ENCODE measurements around the gene RYR3. TPM values are rescaled to one million over a fixed set of nuclear protein-coding genes. Genes with fewer than 3 reads are reported as not detected.

RYR3 gene
- total RNA-seq, 1 donor from 2014 or later: 1.5 TPM

GRCh38 chr15:33753012-33753411 is 442.2 kb downstream of the RYR3 start:
- no peak overlapping the region for H3K4me3 Mint-ChIP-seq (ENCODE audit: unreplicated experiment)
- Histone ChIP-seq H3K9me3 (ENCODE audit: insufficient read depth, low read depth, low read length) (peaks cover 2% of the 10 kb centered on the region), H3K9ac (ENCODE audit: low read length) (no peak overlapping the region), H2AFZ (ENCODE audit: low read depth, low read length) (no peak overlapping the region), H3K4me2 (ENCODE audit: low read length) (no peak overlapping the region), H3K27ac (ENCODE audit: low read depth, low read length) (no peak overlapping the region), H3K4me1 (ENCODE audit: insufficient read depth, low read length) (no peaks in the 10 kb centered on the region), H3K27me3 (ENCODE audit: insufficient read depth, low read length) (no peaks in the 10 kb centered on the region), H3K79me2 (ENCODE audit: insufficient read depth, low read length) (no peaks in the 10 kb centered on the region), H3K36me3 (ENCODE audit: insufficient read depth, low read length) (no peaks in the 10 kb centered on the region), H4K20me1 (ENCODE audit: insufficient read depth, low read length) (no peaks in the 10 kb centered on the region), H3K4me3 (ENCODE audit: insufficient read depth, low read depth, low read length) (no peak overlapping the region)
- H3K27me3 Mint-ChIP-seq (ENCODE audit: low read depth, unreplicated experiment): peaks cover 9% of the 10 kb centered on the region
- DNase-seq (ENCODE audit: low read depth): no peak
- no peaks in the 10 kb centered on the region for H3K4me1 Mint-ChIP-seq (ENCODE audit: low read depth, unreplicated experiment)
- FAIRE-seq: no peak
- H3K36me3 Mint-ChIP-seq (ENCODE audit: low read depth, unreplicated experiment): no peaks in the 10 kb centered on the region
- peaks cover 2% of the 10 kb centered on the region for H3K9me3 Mint-ChIP-seq (ENCODE audit: unreplicated experiment)
- TF ChIP-seq EZH2 (IDR thresholded peaks at IDR 0.05; ENCODE audit: insufficient read depth, low read length) (no peak), CTCF (IDR thresholded peaks at IDR 0.05; ENCODE audit: insufficient read depth, low read depth, low read length) (no peak)
- H3K27ac Mint-ChIP-seq (ENCODE audit: unreplicated experiment): no peak overlapping the region

GRCh38 chr15:33754242-33754641 is 443.5 kb downstream of the RYR3 start:
- no peak overlapping the region for H2AFZ ChIP-seq (ENCODE audit: low read depth, low read length)
- H3K9me3 ChIP-seq (ENCODE audit: insufficient read depth, low read depth, low read length): peaks cover 2% of the 10 kb centered on the region
- H3K4me2 ChIP-seq (ENCODE audit: low read length): no peak overlapping the region
- no peak overlapping the region for H3K27ac ChIP-seq (ENCODE audit: low read depth, low read length)
- DNase-seq (ENCODE audit: low read depth) (no peak), FAIRE-seq (no peak)
- no peak for TF ChIP-seq EZH2 (IDR thresholded peaks at IDR 0.05; ENCODE audit: insufficient read depth, low read length)
- no peak for TF ChIP-seq CTCF (IDR thresholded peaks at IDR 0.05; ENCODE audit: insufficient read depth, low read depth, low read length)
- no peaks in the 10 kb centered on the region for H3K4me1 Mint-ChIP-seq (ENCODE audit: low read depth, unreplicated experiment)
- H3K4me3 Mint-ChIP-seq (ENCODE audit: unreplicated experiment): no peak overlapping the region
- H3K36me3 ChIP-seq (ENCODE audit: insufficient read depth, low read length): no peaks in the 10 kb centered on the region
- H3K9ac ChIP-seq (ENCODE audit: low read length): no peak overlapping the region
- no peak overlapping the region for H3K4me3 ChIP-seq (ENCODE audit: insufficient read depth, low read depth, low read length)
- no peak overlapping the region for H3K27ac Mint-ChIP-seq (ENCODE audit: unreplicated experiment)
- peaks cover 9% of the 10 kb centered on the region for H3K27me3 Mint-ChIP-seq (ENCODE audit: low read depth, unreplicated experiment)
- no peaks in the 10 kb centered on the region for H3K79me2 ChIP-seq (ENCODE audit: insufficient read depth, low read length)
- peaks cover 2% of the 10 kb centered on the region for H3K36me3 Mint-ChIP-seq (ENCODE audit: low read depth, unreplicated experiment)
- no peaks in the 10 kb centered on the region for H4K20me1 ChIP-seq (ENCODE audit: insufficient read depth, low read length)
- peaks cover 2% of the 10 kb centered on the region for H3K9me3 Mint-ChIP-seq (ENCODE audit: unreplicated experiment)
- no peaks in the 10 kb centered on the region for H3K27me3 ChIP-seq (ENCODE audit: insufficient read depth, low read length)
- no peaks in the 10 kb centered on the region for H3K4me1 ChIP-seq (ENCODE audit: insufficient read depth, low read length)

- DNase-seq (ENCODE audit: low read depth): no peak
- Mint-ChIP-seq H3K4me3 (ENCODE audit: unreplicated experiment) (no peak overlapping the region), H3K36me3 (ENCODE audit: low read depth, unreplicated experiment) (peaks cover 2% of the 10 kb centered on the region), H3K27me3 (ENCODE audit: low read depth, unreplicated experiment) (peaks cover 4% of the 10 kb centered on the region), H3K27ac (ENCODE audit: unreplicated experiment) (no peak overlapping the region), H3K9me3 (ENCODE audit: unreplicated experiment) (peaks cover 12% of the 10 kb centered on the region), H3K4me1 (ENCODE audit: low read depth, unreplicated experiment) (no peaks in the 10 kb centered on the region)
- Histone ChIP-seq H3K4me2 (ENCODE audit: low read length) (no peak overlapping the region), H3K36me3 (ENCODE audit: insufficient read depth, low read length) (no peaks in the 10 kb centered on the region), H3K79me2 (ENCODE audit: insufficient read depth, low read length) (no peaks in the 10 kb centered on the region), H3K27me3 (ENCODE audit: insufficient read depth, low read length) (no peaks in the 10 kb centered on the region), H3K9ac (ENCODE audit: low read length) (no peak overlapping the region), H3K9me3 (ENCODE audit: insufficient read depth, low read depth, low read length) (peaks cover 2% of the 10 kb centered on the region), H3K4me3 (ENCODE audit: insufficient read depth, low read depth, low read length) (no peak overlapping the region), H3K4me1 (ENCODE audit: insufficient read depth, low read length) (no peaks in the 10 kb centered on the region), H2AFZ (ENCODE audit: low read depth, low read length) (no peak overlapping the region), H3K27ac (ENCODE audit: low read depth, low read length) (no peak overlapping the region), H4K20me1 (ENCODE audit: insufficient read depth, low read length) (no peaks in the 10 kb centered on the region)
- TF ChIP-seq EZH2 (IDR thresholded peaks at IDR 0.05; ENCODE audit: insufficient read depth, low read length) (no peak), CTCF (IDR thresholded peaks at IDR 0.05; ENCODE audit: insufficient read depth, low read depth, low read length) (no peak)
- no peak for FAIRE-seq
Observed at GRCh38 chr15:33756961-33757360, 446.2 kb downstream of the RYR3 start.

All from astrocyte (in vitro differentiated cells and primary cell).